Colonic mucosa (tissue), 4 donors: ENCODE data around the gene DHRS3. TPM values are rescaled to one million over a fixed set of nuclear protein-coding genes. Genes with fewer than 3 reads are reported as not detected.

ENCODE experiments used
- DNase-seq: peaks from one replicate; pipeline ENCODE4 v3.0.0-alpha.2; 2020
- H3K27ac ChIP-seq: fragments of 200-600 bp; one replicate; pipeline ENCODE4 v1.8.0; 2021
- H3K27me3 ChIP-seq: fragments of 200-600 bp; one replicate; pipeline ENCODE4 v1.8.0; 2021
- H3K36me3 ChIP-seq: fragments of 200-600 bp; one replicate; pipeline ENCODE4 v1.8.0; 2021
- H3K4me1 ChIP-seq: fragments of 200-600 bp; one replicate; pipeline ENCODE4 v1.8.0; 2021; ENCODE audit warnings: mild to moderate bottlenecking
- H3K4me3 ChIP-seq: fragments of 200-600 bp; one replicate; pipeline ENCODE4 v1.8.0; 2021
- H3K9ac ChIP-seq, 2 donors: one replicate each; pipeline ENCODE4 v1.7.0; 2013; ENCODE audit warnings: control low read depth in 2 of 2, low read depth in 2 of 2, low read length in 2 of 2
- H3K9me3 ChIP-seq: fragments of 200-600 bp; one replicate; pipeline ENCODE4 v1.8.0; 2021
- CTCF ChIP-seq: fragments of 200-600 bp; IDR thresholded peaks from one replicate; pipeline ENCODE4 v1.8.0; 2022; ENCODE audit warnings: antibody characterized with exemption, mild to moderate bottlenecking
- intact Hi-C: fragments of 100-400 bp; cut with DNase I; formaldehyde crosslinking; loops from one replicate; pipeline ENCODE4 v1.14.1; 2022
- total RNA-seq, 2 donors: library from RNA; stranded (reverse); fragmentation: NEBNext Ultra II Directional in 1 of 2; extraction: Animal tissue kit (Norgen Biotek cat#: 25700) in 1 of 2; gene quantifications; one replicate each; pipeline ENCODE4 v1.2.1, GENCODE V29; 2021
- donor health status: healthy.
- donor health status: DM: no; HTN: no; CAD: no.
- donor health status: DM: no; HTN: no; CAD: no.

DHRS3 gene
- total RNA-seq, 2 donors from 2014 or later = 69.6 to 120 TPM

GRCh38 chr1:12615159-12615864 lies 2.7 kb downstream of the DHRS3 start:
- intact Hi-C loops = loop anchor here (2.0 to 5.0 kb wide), 2 partner anchors 137 to 208 kb away; no protein-coding TSS in a partner anchor
- peak; percentile 53 for DNase-seq
- Histone ChIP-seq H3K9me3 (no peaks in the 10 kb centered on the region), H3K9ac (peak overlapping the region; percentile 81 to 82), H3K27me3 (no peaks in the 10 kb centered on the region), H3K27ac (peak overlapping the region; percentile 97), H3K36me3 (no peaks in the 10 kb centered on the region), H3K4me1 (peaks cover 7% of the 10 kb centered on the region), H3K4me3 (peak overlapping the region; percentile 86)
- no peak for TF ChIP-seq CTCF

- no peak for TF ChIP-seq CTCF
- Histone ChIP-seq H3K9ac (peak overlapping the region in 1 of 2 donors; percentile 82), H3K9me3 (no peaks in the 10 kb centered on the region), H3K27me3 (no peaks in the 10 kb centered on the region), H3K27ac (peak overlapping the region; percentile 97), H3K4me3 (peak overlapping the region; percentile 86), H3K36me3 (no peaks in the 10 kb centered on the region), H3K4me1 (peaks cover 2% of the 10 kb centered on the region)
- no peak for DNase-seq
- intact Hi-C loops = loop anchor here (2.0 to 5.0 kb wide), 2 partner anchors 136 to 207 kb away; no protein-coding TSS in a partner anchor
These were observed 3.4 kb downstream of the DHRS3 start for GRCh38 chr1:12614402-12615158.

GRCh38 chr1:12613180-12613579 lies 4.8 kb downstream of the DHRS3 start:
- H3K9ac ChIP-seq = no peak overlapping the region
- TF ChIP-seq CTCF = no peak
- no peaks in the 10 kb centered on the region for H3K27me3 ChIP-seq
- no peaks in the 10 kb centered on the region for H3K9me3 ChIP-seq
- no peaks in the 10 kb centered on the region for H3K4me1 ChIP-seq
- DNase-seq = no peak
- intact Hi-C loops = no loop called here
- no peak overlapping the region for H3K4me3 ChIP-seq
- H3K36me3 ChIP-seq = no peaks in the 10 kb centered on the region
- no peak overlapping the region for H3K27ac ChIP-seq

- no peak for TF ChIP-seq CTCF
- Histone ChIP-seq H3K9me3 (no peaks in the 10 kb centered on the region), H3K27me3 (no peaks in the 10 kb centered on the region), H3K36me3 (no peaks in the 10 kb centered on the region), H3K9ac (no peak overlapping the region), H3K27ac (no peak overlapping the region), H3K4me3 (no peak overlapping the region), H3K4me1 (no peaks in the 10 kb centered on the region)
- intact Hi-C loops = no loop called here
- no peak for DNase-seq
These were observed 7.1 kb downstream of the DHRS3 start for GRCh38 chr1:12610941-12611340.

GRCh38 chr1:12610305-12610935 lies 7.6 kb downstream of the DHRS3 start:
- no peak overlapping the region for H3K27ac ChIP-seq
- H3K4me1 ChIP-seq = no peaks in the 10 kb centered on the region
- intact Hi-C loops = no loop called here

More at GRCh38 chr1:12610305-12610935, 7.6 kb downstream of the DHRS3 start:
- Histone ChIP-seq H3K9ac (no peak overlapping the region), H3K4me3 (no peak overlapping the region), H3K27me3 (no peaks in the 10 kb centered on the region), H3K9me3 (no peaks in the 10 kb centered on the region), H3K36me3 (no peaks in the 10 kb centered on the region)
- no peak for DNase-seq
- no peak for TF ChIP-seq CTCF
